Skin of body (tissue), 2 donors: Measurements from ENCODE around the gene RAD51B. TPM values are rescaled to one million over a fixed set of nuclear protein-coding genes. Genes with fewer than 3 reads are reported as not detected.

Experiments
- DNase-seq: peaks from one replicate; lab custom pipeline; 2025; lab: John Stamatoyannopoulos, UW
- total RNA-seq: library from RNA; depleted of rRNA; stranded (reverse); fragments of >200 nt; gene quantifications from one replicate; pipeline ENCODE4 v1.2.3, GENCODE V29; 2014

The RAD51B gene
- total RNA-seq, 1 donor from 2014 or later = 35.1 TPM

DNA sequence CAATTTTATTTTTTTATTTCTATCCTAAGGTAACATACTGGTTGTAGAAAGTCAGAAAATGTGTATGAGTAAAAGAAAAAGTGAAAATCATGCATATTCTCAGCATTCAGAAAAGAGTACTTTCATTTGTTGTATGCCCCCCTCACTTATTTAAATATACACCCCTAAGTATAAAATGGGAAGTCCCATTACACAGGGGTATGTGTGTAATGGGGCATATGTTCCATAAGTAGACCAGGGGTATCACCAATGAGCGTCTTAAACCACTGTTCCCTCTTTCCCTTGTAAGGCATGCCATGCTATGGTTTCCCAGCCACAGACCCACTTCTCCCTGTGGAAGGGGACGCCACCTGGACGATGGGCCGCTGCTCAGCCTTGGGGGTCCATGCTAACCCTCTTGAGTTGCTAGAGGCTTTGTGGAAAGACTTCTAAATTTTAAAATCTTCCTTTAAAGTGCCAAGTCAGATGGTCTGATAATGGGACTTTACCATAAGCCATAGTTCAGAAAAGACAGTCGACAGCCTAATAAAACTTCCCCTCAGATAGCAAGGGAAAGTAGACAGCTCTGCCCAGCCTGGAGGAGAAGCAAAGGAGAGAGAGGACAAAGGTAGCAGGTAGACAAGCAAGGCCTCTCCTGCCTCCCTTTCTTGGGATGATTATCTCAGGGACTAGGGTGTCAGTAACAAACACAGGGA lies 855.1 kb downstream of the RAD51B start:
- DNase-seq = no peak

DNA sequence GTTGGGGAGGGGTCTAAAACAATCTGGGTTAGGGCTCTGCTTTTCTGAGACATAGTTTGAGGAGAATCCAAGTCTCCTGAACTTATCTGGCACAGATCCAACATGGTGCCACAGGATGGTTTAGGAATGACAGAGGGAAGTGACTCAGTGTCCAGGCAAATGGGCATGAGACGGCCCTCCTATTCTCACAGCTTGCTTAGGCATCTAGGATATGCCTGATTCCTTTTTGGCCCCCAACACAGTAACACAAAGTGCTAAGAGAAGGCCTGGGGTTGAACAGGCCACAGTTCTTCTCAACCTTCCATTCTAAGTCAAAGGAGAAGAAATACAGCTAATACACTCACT lies 855.6 kb downstream of the RAD51B start:
- no peak for DNase-seq

DNA sequence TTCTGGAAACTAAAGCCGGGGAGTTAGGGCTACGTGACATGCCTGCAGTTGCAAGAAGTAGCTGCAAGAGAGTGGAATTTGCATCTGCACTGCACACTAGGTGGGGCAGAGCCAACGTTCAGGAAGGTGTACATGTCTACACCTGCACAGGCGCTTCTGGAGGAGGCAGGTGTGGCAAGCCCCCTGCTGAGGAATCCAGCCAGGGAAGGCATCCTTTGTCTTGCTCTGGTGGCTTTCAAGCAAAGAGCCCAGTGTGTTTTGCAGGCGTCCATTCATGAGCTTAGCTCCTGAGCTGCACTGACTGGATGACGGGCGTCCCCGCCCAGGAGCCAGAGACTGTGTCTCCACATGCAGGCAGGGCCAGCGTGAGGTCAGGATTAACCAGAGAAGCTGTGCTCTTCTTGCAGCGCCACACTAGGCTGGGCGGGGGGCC lies 856.9 kb downstream of the RAD51B start:
- no peak for DNase-seq

DNA sequence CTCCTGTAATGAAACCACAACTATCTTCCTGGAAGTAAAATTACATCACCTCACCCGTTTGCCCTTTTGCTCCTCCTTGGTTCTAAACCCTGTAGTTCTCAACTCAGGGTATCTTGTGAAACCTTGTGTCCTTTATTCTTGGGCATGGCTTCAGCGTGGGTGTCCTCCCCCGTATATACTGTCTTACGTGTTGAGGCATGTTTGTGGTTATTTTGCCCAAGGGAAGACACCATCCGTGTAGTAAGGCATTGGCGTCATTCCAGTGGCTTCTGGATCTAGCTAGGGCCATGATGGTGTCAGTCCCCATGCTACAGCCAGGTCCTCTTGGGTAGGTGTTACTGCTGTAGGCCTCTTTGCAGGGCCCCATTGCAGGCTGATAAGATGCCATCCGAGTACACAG lies 857.9 kb downstream of the RAD51B start:
- no peak for DNase-seq

DNA sequence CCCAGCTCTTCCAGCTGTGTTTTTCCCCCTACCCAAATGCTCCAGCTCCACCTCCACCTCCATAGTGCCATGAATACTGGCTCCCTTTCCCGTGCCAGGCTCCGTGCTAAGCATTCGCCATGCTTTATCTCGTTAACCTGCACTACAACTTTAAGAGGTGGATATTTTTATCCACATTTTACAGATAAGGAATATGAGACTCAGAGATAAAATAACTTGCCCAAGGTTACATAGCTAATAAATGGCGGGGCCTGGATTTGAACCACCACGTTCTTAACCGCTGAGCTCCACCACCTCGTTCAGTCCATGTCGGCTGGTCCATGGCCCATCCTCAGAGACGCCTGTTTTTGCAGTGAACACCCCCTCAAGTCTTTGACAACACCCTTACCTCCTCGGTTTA lies 858.3 kb downstream of the RAD51B start:
- DNase-seq = no peak

DNA sequence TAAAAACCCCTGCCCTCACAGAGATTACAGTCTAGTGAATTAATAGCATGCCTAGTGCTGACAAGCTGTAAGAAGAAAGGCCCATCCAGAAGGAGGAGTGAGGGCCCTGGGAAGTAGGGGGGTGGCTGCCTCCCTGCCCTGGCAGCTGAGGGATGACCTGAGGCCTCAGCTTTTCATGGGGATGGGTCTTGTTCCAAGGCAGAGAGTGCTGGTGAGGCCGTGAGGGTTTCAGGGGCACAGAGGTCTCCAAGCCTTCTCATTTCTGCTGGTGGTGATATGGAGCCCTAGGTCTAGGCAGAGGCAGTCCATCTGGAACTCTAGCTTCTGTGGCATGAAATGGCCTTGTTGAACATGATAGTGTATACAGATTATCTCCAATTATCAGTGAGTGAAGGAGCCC lies 858.9 kb downstream of the RAD51B start:
- no peak for DNase-seq

DNA sequence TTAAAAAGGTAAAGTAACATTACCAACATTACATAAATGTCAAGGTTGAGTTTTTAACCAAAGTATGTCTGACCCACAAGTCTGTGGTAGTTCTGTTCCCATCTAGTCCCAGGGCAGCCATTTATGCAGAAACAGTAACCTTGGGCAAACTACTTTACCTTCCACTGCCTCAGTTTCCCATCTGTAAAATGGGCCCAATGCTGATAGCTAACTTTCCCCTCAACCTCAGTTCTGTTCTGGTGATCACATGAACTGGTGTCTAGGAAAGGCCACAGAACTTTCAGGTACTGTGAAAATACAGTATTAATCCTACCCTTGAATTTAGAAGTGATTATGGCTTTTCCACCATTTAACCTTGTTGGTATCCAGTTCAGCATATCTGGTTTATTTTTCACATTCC lies 859.7 kb downstream of the RAD51B start:
- no peak for DNase-seq

- peak; percentile 64 for DNase-seq
These were observed 860.3 kb downstream of the RAD51B start for GRCh38 chr14:68679746-68680467.

DNA sequence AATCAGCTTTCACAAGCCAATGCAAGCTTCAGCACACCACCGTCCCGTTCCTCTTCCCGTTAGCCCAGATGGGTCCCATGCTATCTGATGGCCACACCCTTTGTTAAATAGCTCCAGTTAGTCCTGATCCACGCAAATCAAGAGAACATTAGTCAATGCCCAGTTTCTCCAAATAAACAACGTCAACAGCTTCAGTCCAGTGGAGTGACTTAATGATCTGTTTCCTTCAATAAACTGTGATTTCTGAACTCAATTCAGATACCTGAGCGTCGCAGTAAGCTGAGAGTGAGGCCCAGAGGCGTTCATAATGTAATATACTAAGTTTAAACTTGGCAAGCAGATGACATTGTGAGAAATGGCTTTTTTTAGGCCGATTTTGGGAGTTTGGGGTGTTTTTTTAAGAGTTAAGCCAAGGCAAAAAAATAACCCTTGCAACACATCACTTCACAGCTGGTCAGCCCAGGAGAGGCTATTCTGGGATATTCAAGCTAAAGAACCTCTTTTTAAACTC lies 861.0 kb downstream of the RAD51B start:
- peak; percentile 87 for DNase-seq

DNA sequence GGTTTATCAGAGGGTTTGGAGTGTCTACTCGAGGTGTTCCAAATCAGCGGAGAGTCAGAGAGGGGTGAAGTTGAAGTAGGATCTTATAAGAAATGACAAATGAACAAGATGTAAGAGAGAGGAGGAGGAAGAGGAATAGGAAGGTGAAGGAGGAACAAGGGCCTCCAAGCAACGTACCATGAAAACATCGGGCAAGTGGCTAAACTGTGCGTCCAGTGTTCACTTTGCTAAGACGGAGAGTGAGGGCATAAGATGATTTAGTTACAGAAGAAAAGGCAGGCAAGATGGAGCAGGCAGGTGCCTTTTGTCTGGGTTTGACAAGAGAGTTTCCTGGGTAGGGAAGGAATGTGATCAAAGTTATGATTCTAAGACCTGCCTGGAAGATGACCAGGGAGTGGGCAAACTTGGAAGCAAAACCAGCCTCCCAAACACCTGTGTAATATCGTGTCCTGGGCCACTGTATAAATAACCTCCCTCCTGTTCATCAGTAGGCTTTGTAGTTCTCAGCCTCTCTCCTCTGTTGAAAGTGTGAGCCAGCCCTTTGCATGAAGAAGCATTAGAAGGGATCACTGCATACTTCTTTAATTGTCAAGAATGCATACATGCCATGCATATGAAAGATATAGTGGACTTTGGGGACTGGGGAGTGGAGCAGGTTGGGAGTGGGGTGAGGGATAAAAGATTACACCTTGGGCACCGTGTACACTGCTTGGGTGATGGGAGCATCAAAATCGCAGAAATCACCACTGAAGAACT lies 861.9 kb downstream of the RAD51B start:
- no peak for DNase-seq

- DNase-seq = peak; percentile 99
These were observed 862.9 kb downstream of the RAD51B start for GRCh38 chr14:68682166-68683103.

GRCh38 chr14:68683326-68683725 lies 863.7 kb downstream of the RAD51B start:
- no peak for DNase-seq

- no peak for DNase-seq
These were observed 865.2 kb downstream of the RAD51B start for GRCh38 chr14:68684466-68685418.

DNA sequence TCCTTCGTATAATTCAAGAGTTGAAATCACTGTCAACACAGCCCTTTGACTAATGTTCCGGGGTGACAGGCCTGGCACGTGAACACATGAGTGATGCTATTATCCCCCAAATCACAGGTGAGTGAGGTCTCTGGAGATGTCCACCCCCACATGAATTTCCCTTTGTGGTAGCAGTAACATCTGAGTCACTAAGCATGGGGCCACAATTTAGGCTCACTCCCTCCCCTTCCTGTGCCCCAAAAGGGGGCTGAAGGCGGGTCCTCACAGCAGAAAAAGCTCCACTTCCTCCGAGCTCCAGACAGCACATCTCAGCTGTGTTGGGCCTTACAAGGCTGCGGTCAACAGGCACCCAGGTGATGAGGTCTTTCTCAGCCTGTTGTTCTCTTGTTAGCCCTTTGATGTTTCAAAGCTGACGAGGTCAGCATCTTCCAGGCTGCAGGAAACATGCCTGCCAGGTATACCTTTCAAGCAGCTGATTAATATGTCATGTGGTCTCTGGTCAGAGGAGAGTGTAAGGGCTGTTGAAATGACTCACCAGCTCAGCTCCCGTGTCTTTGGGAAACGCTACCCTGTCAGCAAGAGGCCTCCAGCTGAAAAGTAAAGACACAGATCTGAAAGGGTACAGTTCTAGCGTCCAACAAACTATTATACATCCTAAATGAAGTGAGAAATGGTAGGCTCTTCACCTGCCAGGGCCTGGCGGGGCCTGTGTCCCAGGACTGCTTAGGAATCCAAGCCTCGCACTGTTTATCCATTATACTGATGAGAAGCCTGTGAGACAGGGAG lies 866.0 kb downstream of the RAD51B start:
- no peak for DNase-seq

DNA sequence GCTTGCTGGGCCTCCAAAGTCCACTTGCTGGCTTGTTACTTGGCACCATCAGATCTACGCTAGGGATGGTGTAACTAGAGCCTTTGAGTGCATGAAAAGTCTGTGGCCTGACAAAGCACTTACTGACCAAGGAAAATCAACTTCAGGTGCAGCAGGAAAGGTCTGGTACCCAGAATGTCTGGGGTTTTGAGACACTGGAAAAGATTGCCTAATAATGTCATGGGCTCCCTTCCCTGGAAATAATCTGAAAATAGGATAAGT lies 866.6 kb downstream of the RAD51B start:
- no peak for DNase-seq

DNA sequence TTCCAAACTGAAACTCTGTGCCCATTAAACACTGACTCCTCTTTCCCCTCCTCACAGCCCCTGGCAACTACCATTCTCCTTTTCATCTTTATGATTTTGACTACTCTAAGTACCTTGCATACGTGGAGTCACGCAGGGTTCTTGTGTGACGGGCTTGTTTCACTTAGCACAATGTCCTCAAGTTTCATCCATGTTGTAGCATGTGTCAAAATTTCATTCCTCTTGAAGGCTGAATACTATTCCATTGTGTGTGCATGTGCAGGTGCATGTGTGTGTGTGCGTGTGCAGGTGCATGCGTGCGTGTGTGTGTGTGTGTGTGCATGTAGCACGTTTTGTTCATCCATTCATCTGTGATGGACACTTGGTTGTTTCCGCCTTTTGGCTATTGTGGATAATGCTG lies 867.1 kb downstream of the RAD51B start:
- no peak for DNase-seq

DNA sequence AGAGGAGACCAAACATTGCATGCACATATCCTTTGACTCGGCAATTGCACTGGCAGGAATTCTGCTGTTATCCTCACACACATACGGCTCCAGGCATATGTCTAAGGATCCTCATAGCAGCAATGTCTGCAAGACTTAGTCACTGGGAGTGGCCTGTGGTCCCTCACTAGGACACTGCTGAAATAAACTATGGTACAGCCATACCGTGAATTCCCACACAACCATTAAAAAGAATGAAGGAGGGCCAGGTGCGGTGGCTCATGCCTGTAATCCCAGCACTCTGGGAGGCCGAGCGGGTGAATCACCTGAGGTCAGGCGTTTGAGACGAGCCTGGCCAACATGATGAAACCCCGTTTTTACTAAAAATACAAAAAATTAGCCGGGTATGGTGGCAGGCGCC lies 868.2 kb downstream of the RAD51B start:
- no peak for DNase-seq

GRCh38 chr14:68688872-68689371 lies 869.3 kb downstream of the RAD51B start:
- DNase-seq = peak; percentile 95

DNA sequence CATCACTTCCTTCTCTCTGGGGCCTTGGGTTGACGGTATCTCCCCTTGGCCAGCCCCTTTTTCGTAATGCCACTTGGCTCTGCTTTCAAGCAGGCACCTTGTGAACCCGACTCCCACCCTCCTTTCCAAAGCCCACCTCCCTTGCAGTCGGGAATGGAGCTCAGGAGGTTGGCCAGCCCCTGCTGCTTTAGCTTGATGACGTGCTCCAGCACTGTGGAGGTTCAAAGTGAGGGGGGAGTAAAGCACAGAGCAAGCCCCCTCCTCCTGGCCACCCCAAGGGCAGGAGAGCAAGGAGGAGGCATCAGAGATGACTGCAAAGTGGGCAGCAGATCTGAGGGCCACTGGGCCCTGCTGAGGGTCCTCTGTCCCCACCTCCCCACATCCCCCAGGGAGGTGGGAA lies 869.9 kb downstream of the RAD51B start:
- DNase-seq = no peak
